WTC11 (cell line): Measurements from ENCODE around the gene ASTE1. TPM values are rescaled to one million over a fixed set of nuclear protein-coding genes. Genes with fewer than 3 reads are reported as not detected.

Experiments used
- ATAC-seq: fragments of 200-7000 bp; cut with Tn5 transposase; 2 replicates; pipeline ENCODE4 v1.10.0; 2021; ENCODE audit warnings: mild to moderate bottlenecking, moderate library complexity
- CTCF ChIA-PET: fragments of 300-600 bp; sonication (Branson Sonifier 250); formaldehyde crosslinking; loops from one replicate; lab custom pipeline; 2021; ENCODE audit warnings: antibody characterized with exemption; lab: Charles Lee
- POLR2A ChIA-PET: fragments of 350-600 bp; sonication (Branson Sonifier 250); formaldehyde crosslinking; loops from one replicate; lab custom pipeline; 2021; ENCODE audit warnings: antibody characterized with exemption; lab: Charles Lee
- DNase-seq: peaks from one replicate; pipeline ENCODE4 v3.0.0; 2021; ENCODE audit warnings: low spot score
- H3K27ac Mint-ChIP-seq: 2 replicates; pipeline ENCODE4 v1.8.0; 2021; ENCODE audit warnings: mixed read lengths
- H3K27me3 Mint-ChIP-seq: 2 replicates; pipeline ENCODE4 v1.8.0; 2021; ENCODE audit warnings: low read depth, mild to moderate bottlenecking, moderate library complexity, mixed read lengths
- H3K36me3 Mint-ChIP-seq: 2 replicates; pipeline ENCODE4 v1.8.0; 2021; ENCODE audit warnings: mixed read lengths
- H3K4me1 Mint-ChIP-seq: 2 replicates; pipeline ENCODE4 v1.8.0; 2022; ENCODE audit warnings: mixed read lengths
- H3K4me3 Mint-ChIP-seq: 2 replicates; pipeline ENCODE4 v1.8.0; 2021; ENCODE audit warnings: mild to moderate bottlenecking, moderate library complexity, mixed read lengths
- H3K9me3 Mint-ChIP-seq: 2 replicates; pipeline ENCODE4 v1.8.0; 2021; ENCODE audit warnings: mixed read lengths
- ATF1 ChIP-seq: sonication (generic); formaldehyde crosslinking; IDR thresholded peaks from 2 replicates; pipeline ENCODE4 v1.8.1; 2023; ENCODE audit warnings: mild to moderate bottlenecking, moderate library complexity, missing genetic modification reagents
- CREM ChIP-seq: sonication (generic); formaldehyde crosslinking; IDR thresholded peaks from 2 replicates; pipeline ENCODE4 v1.8.1; 2022; ENCODE audit warnings: mild to moderate bottlenecking, missing genetic modification reagents, moderate library complexity
- ETV6 ChIP-seq: sonication (generic); formaldehyde crosslinking; IDR thresholded peaks from 2 replicates; pipeline ENCODE4 v1.8.1; 2022; ENCODE audit warnings: mild to moderate bottlenecking, missing genetic modification reagents
- FOXK1 ChIP-seq: sonication (generic); formaldehyde crosslinking; IDR thresholded peaks from 2 replicates; pipeline ENCODE4 v1.8.0; 2022; ENCODE audit warnings: mild to moderate bottlenecking, moderate library complexity, missing genetic modification reagents
- JUN ChIP-seq: sonication (generic); formaldehyde crosslinking; IDR thresholded peaks from 2 replicates; pipeline ENCODE4 v1.8.0; 2023; ENCODE audit warnings: mild to moderate bottlenecking, missing genetic modification reagents
- KAT7 ChIP-seq: sonication (generic); formaldehyde crosslinking; IDR thresholded peaks from 2 replicates; pipeline ENCODE4 v1.8.1; 2023; ENCODE audit warnings: missing genetic modification reagents, mild to moderate bottlenecking, borderline replicate concordance
- MYBL2 ChIP-seq: sonication (generic); formaldehyde crosslinking; IDR thresholded peaks from 2 replicates; pipeline ENCODE4 v1.8.1; 2023; ENCODE audit warnings: mild to moderate bottlenecking, moderate library complexity, missing genetic modification reagents
- NR3C1 ChIP-seq: sonication (generic); formaldehyde crosslinking; conservative IDR thresholded peaks from 2 replicates; pipeline ENCODE4 v1.8.1; 2023; ENCODE audit warnings: low read depth, mild to moderate bottlenecking, missing genetic modification reagents
- ZNF121 ChIP-seq: sonication (generic); formaldehyde crosslinking; IDR thresholded peaks from 2 replicates; pipeline ENCODE4 v1.8.0; 2023; ENCODE audit warnings: missing genetic modification reagents
- ZNF232 ChIP-seq: sonication (generic); formaldehyde crosslinking; IDR thresholded peaks from 2 replicates; pipeline ENCODE4 v1.8.0; 2022; ENCODE audit warnings: mild to moderate bottlenecking, missing genetic modification reagents
- total RNA-seq: library from RNA; stranded (reverse); gene quantifications from 3 replicates; pipeline ENCODE4 v1.2.3, GENCODE V29; 2021
- TF ChIP-seq, protein P1 (sequence below): sonication (generic); formaldehyde crosslinking; IDR thresholded peaks from 2 replicates; pipeline ENCODE4 v1.8.0; 2023; ENCODE audit warnings: mild to moderate bottlenecking, missing genetic modification reagents
- TF ChIP-seq, protein P2 (sequence below): fragments of 250-450 bp; sonication (Bioruptor Pico); IDR thresholded peaks from 2 replicates; pipeline ENCODE4 v1.9.0; 2021; ENCODE audit warnings: mild to moderate bottlenecking
- TF ChIP-seq, protein P3 (sequence below): sonication (generic); formaldehyde crosslinking; IDR thresholded peaks from 2 replicates; pipeline ENCODE4 v1.8.1; 2023; ENCODE audit warnings: mild to moderate bottlenecking, missing genetic modification reagents, moderate library complexity
- TF ChIP-seq, protein P4 (sequence below): fragments of 250-450 bp; sonication (Bioruptor Pico); conservative IDR thresholded peaks from 2 replicates; pipeline ENCODE4 v1.9.0; 2021; ENCODE audit warnings: mild to moderate bottlenecking
- TF ChIP-seq, protein P5 (sequence below): fragments of 250-450 bp; sonication (Bioruptor Pico); IDR thresholded peaks from 2 replicates; pipeline ENCODE4 v1.8.0; 2021; ENCODE audit warnings: mild to moderate bottlenecking
- TF ChIP-seq, protein P6 (sequence below): sonication (generic); formaldehyde crosslinking; IDR thresholded peaks from 2 replicates; pipeline ENCODE4 v1.8.1; 2022; ENCODE audit warnings: missing genetic modification reagents, borderline replicate concordance
- TF ChIP-seq, protein P7 (sequence below): sonication (generic); formaldehyde crosslinking; IDR thresholded peaks from 2 replicates; pipeline ENCODE4 v1.8.0; 2022; ENCODE audit warnings: mild to moderate bottlenecking, missing genetic modification reagents
- TF ChIP-seq, protein P8 (sequence below): sonication (generic); formaldehyde crosslinking; IDR thresholded peaks from 2 replicates; pipeline ENCODE4 v1.8.1; 2022; ENCODE audit warnings: low read depth, missing genetic modification reagents, borderline replicate concordance
- TF ChIP-seq, protein P9 (sequence below): fragments of 250-450 bp; sonication (Bioruptor Pico); IDR thresholded peaks from 2 replicates; pipeline ENCODE4 v1.9.0; 2021; ENCODE audit warnings: mild to moderate bottlenecking

ASTE1 gene
- total RNA-seq, 1 experiment from 2014 or later: 5.8 TPM

DNA sequence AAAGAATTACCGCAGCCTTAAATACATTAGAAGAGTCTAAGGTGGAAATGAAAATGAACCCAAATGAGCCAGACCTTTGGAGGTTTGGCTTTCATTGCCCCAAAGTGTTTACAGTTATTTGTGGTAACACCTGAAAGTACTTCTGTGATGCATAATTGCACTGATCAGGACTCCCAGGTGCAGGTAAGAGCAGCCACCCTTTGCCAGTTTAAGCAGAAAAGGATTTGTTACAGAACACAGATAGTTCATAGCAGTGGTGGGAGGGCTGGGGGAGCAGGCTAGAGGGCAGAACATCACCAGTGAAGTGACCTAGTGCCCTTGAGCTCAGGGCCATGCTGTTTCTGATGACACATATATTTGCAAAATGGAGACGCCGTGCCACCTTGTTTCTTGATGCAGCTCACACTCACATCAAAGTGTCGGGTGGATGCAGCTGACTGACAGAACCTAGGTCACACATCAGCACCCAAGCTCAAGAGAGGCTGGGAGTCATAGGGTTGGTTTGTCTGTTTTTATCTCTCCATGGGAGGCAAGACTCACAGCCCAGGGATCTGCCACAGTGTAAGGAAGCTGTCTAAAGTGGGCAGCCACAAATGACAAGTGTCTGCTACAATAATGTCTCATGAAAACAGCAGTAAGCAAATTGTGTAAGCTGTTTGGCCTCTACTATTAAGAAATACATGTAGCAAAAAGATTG is 49.2 kb upstream of the ASTE1 start:
- ChIA-PET CTCF (interaction anchor here (0.7 to 1.0 kb wide), 2 partner anchors 33 to 43 kb away, joined by 3 read pairs; no protein-coding TSS in a partner anchor), POLR2A (no interaction called here)
- TF ChIP-seq, protein P1, sequence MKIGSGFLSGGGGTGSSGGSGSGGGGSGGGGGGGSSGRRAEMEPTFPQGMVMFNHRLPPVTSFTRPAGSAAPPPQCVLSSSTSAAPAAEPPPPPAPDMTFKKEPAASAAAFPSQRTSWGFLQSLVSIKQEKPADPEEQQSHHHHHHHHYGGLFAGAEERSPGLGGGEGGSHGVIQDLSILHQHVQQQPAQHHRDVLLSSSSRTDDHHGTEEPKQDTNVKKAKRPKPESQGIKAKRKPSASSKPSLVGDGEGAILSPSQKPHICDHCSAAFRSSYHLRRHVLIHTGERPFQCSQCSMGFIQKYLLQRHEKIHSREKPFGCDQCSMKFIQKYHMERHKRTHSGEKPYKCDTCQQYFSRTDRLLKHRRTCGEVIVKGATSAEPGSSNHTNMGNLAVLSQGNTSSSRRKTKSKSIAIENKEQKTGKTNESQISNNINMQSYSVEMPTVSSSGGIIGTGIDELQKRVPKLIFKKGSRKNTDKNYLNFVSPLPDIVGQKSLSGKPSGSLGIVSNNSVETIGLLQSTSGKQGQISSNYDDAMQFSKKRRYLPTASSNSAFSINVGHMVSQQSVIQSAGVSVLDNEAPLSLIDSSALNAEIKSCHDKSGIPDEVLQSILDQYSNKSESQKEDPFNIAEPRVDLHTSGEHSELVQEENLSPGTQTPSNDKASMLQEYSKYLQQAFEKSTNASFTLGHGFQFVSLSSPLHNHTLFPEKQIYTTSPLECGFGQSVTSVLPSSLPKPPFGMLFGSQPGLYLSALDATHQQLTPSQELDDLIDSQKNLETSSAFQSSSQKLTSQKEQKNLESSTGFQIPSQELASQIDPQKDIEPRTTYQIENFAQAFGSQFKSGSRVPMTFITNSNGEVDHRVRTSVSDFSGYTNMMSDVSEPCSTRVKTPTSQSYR (CRISPR knock-in tag): no peak
- TF ChIP-seq JUN (CRISPR knock-in tag): no peak
- TF ChIP-seq, protein P2, sequence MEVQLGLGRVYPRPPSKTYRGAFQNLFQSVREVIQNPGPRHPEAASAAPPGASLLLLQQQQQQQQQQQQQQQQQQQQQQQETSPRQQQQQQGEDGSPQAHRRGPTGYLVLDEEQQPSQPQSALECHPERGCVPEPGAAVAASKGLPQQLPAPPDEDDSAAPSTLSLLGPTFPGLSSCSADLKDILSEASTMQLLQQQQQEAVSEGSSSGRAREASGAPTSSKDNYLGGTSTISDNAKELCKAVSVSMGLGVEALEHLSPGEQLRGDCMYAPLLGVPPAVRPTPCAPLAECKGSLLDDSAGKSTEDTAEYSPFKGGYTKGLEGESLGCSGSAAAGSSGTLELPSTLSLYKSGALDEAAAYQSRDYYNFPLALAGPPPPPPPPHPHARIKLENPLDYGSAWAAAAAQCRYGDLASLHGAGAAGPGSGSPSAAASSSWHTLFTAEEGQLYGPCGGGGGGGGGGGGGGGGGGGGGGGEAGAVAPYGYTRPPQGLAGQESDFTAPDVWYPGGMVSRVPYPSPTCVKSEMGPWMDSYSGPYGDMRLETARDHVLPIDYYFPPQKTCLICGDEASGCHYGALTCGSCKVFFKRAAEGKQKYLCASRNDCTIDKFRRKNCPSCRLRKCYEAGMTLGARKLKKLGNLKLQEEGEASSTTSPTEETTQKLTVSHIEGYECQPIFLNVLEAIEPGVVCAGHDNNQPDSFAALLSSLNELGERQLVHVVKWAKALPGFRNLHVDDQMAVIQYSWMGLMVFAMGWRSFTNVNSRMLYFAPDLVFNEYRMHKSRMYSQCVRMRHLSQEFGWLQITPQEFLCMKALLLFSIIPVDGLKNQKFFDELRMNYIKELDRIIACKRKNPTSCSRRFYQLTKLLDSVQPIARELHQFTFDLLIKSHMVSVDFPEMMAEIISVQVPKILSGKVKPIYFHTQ: no peak
- TF ChIP-seq, protein P3, sequence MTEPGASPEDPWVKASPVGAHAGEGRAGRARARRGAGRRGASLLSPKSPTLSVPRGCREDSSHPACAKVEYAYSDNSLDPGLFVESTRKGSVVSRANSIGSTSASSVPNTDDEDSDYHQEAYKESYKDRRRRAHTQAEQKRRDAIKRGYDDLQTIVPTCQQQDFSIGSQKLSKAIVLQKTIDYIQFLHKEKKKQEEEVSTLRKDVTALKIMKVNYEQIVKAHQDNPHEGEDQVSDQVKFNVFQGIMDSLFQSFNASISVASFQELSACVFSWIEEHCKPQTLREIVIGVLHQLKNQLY (CRISPR knock-in tag): no peak
- no peak for TF ChIP-seq CREM
- no peak for TF ChIP-seq ATF1 (CRISPR knock-in tag)
- TF ChIP-seq, protein P4, sequence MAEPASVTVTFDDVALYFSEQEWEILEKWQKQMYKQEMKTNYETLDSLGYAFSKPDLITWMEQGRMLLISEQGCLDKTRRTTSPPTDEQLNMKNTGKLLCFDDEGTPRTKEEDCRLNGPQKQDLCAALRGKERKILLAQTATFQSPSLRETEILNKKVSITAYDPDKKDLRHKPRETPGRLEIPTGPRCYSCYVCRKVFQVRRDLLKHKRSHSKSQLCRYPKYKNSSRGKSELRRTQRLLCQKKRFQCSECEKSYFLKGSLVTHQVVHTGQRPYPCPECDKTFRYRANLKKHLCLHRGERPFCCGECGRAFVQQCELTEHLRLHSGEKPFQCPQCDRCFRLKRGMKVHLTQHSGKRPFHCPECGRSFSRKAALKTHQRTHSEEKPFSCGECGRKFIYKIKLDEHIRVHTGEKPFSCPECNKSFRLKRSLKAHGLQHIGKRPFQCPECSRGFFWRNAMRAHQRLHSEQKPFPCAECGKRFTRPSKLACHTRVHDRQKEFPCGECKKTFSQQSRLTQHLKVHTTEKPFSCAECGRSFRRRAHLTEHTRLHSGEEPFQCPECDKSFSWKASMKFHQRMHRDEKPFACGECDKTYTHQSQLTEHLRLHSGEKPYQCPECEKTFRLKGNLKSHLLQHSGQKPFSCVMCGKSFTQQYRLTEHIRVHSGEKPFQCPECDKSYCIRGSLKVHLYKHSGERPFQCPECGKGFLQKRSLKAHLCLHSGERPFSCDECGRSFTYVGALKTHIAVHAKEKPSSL (CRISPR knock-in tag): no peak
- TF ChIP-seq, protein P5, sequence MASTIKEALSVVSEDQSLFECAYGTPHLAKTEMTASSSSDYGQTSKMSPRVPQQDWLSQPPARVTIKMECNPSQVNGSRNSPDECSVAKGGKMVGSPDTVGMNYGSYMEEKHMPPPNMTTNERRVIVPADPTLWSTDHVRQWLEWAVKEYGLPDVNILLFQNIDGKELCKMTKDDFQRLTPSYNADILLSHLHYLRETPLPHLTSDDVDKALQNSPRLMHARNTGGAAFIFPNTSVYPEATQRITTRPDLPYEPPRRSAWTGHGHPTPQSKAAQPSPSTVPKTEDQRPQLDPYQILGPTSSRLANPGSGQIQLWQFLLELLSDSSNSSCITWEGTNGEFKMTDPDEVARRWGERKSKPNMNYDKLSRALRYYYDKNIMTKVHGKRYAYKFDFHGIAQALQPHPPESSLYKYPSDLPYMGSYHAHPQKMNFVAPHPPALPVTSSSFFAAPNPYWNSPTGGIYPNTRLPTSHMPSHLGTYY (CRISPR knock-in tag): no peak
- TF ChIP-seq NR3C1: no peak
- TF ChIP-seq, protein P6, sequence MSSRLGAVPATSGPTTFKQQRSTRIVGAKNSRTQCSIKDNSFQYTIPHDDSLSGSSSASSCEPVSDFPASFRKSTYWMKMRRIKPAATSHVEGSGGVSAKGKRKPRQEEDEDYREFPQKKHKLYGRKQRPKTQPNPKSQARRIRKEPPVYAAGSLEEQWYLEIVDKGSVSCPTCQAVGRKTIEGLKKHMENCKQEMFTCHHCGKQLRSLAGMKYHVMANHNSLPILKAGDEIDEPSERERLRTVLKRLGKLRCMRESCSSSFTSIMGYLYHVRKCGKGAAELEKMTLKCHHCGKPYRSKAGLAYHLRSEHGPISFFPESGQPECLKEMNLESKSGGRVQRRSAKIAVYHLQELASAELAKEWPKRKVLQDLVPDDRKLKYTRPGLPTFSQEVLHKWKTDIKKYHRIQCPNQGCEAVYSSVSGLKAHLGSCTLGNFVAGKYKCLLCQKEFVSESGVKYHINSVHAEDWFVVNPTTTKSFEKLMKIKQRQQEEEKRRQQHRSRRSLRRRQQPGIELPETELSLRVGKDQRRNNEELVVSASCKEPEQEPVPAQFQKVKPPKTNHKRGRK: no peak
- TF ChIP-seq, protein P7, sequence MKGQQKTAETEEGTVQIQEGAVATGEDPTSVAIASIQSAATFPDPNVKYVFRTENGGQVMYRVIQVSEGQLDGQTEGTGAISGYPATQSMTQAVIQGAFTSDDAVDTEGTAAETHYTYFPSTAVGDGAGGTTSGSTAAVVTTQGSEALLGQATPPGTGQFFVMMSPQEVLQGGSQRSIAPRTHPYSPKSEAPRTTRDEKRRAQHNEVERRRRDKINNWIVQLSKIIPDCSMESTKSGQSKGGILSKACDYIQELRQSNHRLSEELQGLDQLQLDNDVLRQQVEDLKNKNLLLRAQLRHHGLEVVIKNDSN (CRISPR knock-in tag): no peak
- TF ChIP-seq, protein P8, sequence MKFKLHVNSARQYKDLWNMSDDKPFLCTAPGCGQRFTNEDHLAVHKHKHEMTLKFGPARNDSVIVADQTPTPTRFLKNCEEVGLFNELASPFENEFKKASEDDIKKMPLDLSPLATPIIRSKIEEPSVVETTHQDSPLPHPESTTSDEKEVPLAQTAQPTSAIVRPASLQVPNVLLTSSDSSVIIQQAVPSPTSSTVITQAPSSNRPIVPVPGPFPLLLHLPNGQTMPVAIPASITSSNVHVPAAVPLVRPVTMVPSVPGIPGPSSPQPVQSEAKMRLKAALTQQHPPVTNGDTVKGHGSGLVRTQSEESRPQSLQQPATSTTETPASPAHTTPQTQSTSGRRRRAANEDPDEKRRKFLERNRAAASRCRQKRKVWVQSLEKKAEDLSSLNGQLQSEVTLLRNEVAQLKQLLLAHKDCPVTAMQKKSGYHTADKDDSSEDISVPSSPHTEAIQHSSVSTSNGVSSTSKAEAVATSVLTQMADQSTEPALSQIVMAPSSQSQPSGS: no peak
- TF ChIP-seq ZNF121 (CRISPR knock-in tag): no peak
- TF ChIP-seq, protein P9, sequence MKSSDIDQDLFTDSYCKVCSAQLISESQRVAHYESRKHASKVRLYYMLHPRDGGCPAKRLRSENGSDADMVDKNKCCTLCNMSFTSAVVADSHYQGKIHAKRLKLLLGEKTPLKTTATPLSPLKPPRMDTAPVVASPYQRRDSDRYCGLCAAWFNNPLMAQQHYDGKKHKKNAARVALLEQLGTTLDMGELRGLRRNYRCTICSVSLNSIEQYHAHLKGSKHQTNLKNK: no peak
- no peak for TF ChIP-seq KAT7 (CRISPR knock-in tag)
- TF ChIP-seq FOXK1: no peak
- TF ChIP-seq ZNF232 (CRISPR knock-in tag): no peak
- no peak for TF ChIP-seq ETV6 (CRISPR knock-in tag)
- no peak for TF ChIP-seq MYBL2 (CRISPR knock-in tag)
- Mint-ChIP-seq H3K27me3 (no peaks in the 10 kb centered on the region), H3K36me3 (no peaks in the 10 kb centered on the region), H3K9me3 (no peaks in the 10 kb centered on the region), H3K4me3 (no peak overlapping the region), H3K4me1 (peaks cover 45% of the 10 kb centered on the region), H3K27ac (peak overlapping the region; percentile 31; the same call in 1 of the 2 replicates)
- DNase-seq (no peak), ATAC-seq (no peak)
